ENCODE measurements around the gene APPL2.
A peak's percentile ranks its signal among the peaks of the same experiment; 100 is the strongest.
"Not testable (repeated sequence)": the region's sequence is repeated elsewhere in the genome, so short reads cannot be mapped to it uniquely, and the experiment has no call there.

The APPL2 gene

DNA sequence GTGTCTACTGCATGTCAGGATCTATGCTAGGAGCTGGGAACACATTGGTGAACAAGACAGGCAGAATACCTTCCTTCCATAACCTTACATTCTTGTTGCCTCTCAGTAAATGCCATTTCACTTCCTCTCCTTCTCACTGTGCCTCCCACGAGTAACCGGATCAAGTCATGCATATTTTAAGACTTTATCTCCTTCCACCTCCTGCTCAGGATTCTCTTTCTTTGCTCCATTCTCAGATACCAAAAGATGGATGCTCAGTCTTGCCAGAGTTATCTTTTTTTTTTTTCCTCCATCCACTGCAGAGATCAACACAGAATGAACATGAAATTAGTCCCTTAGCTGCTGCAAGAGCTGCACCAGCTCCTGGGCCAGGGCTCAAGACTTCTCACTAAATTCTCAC is 20.0 kb upstream of the APPL2 start:
- DNase-seq: no peak

DNA sequence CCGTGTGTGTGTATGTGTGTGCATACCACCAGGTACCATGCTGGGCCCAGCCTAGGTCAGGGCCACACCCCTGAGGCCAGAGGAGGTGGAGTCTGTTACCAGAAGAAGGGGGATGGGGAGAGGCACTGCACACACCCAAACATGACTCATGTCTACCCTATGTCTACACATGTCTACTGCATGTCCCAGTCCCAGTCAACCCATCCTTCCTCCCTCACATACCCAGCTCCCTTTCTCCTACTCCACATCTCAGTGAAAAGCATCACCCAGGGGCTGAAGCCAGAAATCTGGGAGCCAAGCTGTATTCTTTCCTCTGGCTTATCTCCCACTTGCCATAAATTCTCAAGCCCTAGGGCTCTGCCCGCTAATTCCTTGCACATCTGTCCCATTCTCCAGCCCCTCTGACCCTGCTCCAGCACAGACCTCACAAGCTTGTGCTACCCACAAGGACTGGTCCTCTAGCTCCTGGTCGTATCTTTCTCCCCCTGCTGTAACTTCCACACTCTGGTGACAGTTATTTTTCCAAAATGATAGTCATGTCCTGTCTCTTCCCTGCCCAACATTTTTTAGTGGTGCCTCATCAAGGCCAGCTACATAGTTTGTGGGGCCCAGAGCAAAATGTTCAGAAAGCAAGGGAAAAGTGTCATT is 18.0 kb upstream of the APPL2 start:
- DNase-seq: no peak

DNA sequence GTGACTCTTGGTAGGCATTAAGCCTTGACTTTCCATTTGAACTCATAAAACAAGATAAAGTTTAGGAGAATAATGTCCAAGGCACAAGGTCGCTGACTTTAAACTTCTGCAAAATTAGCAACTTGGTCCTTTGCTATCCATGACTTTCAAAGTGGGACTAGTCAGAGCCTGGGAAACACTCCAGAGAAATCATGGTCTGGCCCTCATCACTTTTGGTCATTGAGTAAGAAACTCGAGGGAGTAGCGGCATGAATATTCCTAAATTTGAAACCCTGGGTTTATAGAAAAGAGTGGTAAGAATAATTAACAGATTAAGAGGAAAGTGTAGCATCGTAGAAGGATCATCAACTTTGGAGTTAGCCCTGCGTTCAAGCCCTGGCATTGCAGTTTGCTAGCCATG is 16.9 kb upstream of the APPL2 start:
- DNase-seq: no peak

DNA sequence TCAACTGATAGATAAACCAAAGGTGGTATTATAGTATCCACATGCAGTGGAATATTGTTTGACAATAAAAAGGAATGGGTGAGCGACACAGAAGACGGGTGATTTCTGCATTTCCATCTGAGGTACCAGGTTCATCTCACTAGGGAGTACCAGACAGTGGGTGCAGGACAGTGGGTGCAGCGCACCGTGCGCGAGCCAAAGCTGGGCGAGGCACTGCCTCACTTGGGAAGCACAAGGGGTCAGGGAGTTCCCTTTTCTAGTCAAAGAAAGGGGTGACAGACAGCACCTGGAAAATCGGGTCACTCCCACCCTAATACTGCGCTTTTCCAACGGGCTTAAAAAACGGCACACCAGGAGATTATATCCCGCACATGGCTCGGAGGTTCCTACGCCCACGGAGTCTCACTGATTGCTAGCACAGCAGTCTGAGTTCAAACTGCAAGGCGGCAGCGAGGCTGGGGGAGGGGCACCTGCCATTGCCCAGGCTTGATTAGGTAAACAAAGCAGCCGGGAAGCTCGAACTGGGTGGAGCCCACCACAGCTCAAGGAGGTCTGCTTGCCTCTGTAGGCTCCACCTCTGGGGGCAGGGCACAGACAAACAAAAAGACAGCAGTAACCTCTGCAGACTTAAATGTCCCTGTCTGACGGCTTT is 9.9 kb upstream of the APPL2 start:
- not testable (repeated sequence) for DNase-seq

DNA sequence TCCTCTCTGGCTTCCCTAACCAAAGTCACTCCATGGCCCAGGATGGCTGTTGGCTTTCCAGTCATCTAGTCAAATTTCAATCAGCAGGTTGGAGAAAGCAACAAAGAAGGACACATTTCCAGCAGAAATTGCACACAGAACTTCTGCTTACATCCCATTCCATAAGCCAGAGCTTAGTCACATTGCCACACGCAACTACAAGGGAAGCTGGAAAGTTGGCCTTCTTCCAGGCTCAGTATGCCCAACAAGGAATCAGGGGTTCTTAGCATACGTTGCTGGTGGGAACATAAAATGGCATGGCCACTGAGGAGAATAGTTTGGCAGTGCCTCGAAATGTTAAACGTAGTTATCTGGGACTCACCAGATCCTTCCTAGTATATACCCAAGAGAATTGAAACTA is 9.3 kb upstream of the APPL2 start:
- DNase-seq: no peak

DNA sequence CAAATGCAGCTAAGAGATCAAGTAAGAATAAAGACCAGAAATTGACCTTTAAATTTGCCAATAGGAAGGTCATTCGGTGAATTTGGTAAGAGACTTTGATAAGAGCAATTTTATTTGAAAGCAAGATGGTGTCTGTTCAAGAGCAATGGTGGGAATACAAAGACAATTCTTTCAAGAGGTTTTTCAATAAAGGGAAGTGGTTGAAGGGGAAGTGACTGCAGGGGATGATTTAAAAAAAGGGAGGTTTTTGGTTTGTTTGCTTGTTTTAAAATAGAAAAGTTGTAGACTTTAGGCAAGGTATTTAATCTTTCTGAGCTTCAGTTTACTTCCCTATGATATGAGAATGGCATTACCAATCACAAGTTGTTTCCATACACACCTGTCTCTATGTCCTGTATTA is 4.3 kb upstream of the APPL2 start:
- no peak for DNase-seq

DNA sequence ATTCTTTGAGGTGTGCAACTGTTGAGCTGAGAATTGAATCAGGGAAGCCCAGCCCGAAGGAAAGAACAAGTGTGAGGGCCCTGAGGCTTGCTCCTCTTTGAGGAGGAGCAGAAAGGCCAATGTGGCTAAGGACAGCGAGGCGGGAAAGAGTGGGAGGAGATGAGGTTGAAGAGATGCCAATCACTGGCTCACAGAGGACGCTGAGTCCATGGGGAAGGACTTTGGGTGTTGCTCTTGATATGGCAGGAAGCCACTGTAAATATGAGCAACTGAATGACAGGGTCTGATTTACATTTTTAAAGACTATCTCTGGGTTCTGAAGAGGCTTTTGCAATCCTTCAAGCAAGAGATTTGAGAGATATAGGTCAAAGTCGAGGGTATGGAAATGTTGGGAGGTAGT is 3.3 kb upstream of the APPL2 start:
- DNase-seq: no peak

DNA sequence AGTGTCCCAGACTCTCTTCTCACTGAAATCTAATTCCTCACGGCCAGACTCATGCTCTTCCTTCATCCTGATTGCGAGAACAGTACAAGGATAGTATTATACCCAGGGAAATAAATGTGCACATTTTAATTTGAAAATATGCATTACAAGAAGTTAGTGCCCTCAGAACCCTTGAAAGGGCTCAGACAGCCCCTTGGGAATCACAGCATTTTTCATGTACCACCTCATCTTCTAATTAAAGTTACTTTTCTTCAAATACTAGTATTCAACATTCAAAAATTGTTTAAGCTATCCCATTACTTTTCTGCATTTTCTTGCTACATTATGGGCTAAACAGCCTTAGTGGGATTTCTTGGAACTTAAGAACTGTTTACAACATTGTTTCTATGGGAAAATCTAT is 1.7 kb upstream of the APPL2 start:
- no peak for DNase-seq

DNA sequence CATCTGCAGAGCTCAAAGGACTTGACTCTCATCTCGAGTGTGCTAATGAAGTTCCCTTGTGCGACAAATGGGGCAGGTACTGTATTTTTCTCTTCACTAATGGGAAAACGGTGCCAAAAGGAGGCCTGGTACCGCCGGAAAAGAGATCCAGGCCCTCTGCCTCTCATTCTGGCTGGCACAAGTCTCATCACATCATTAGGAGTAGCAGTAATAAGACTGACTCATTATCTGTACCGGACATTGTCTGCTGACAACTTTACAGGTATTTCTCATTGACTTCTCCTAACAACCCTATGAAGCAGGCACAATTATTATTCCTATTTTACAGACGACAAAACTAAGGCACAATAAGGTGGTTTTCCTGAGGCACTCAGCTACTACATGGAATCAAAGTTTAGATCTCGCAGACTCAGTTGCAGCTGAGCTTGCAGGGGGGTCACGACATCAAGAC is 668 bp downstream of the APPL2 start:
- no peak for DNase-seq

DNA sequence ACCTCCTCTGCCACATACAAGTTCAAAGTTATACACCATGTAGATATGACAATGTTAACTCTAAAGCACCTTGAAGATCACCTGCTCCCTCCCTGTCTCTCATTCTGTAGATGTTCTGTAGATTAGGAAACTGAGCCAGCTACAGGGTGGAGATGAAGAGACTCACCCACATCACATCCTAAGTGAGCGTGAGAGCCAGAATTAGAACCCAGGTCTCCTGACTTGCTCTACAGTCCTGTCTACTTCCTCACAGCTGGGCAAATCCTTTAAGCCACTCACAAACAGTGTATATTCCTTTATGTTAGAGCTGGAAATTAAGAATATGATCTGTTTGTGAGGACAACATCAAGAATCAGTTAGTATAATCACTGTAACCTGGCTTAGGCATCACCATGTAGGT is 1.8 kb downstream of the APPL2 start:
- DNase-seq: no peak

DNA sequence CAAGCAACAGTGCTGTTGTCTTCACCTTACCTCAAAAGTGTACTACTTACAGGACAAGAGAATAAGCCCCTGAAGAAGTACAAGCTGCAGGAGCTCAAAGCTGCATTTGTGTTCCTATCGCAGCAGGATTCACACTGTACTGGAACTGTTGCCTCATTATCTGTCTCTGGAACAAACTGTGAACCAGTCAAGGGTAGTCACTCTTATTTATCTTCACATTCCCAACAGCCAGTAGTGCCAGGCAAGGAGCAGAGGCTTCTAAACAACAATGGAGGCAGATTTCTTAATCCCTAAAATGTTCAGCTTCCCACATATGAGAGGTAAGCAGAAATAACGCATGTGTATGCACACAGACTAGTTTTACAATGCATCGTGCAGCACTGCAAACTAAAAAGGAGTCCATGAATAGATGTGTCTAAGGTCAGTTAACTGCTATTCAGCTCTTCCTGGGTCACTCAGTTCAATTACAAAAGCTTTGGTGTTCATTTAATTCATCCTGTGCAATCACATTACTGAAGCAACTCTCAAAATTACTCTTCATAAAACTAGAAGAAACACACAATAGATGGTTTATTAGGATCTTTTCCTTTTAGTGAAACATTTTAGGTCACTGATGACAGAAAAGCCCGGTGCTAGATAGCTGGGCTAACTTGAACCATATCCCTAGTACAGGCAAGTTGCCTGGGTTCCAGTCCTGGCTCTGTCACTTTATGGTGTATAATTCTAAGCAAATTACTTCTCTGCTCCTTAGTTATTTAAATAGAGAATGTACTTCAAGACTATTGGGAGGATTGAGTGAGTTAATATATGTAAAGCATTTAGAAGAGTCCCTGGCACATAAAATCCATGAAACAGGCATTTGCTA is 2.7 kb downstream of the APPL2 start:
- DNase-seq: no peak

DNA sequence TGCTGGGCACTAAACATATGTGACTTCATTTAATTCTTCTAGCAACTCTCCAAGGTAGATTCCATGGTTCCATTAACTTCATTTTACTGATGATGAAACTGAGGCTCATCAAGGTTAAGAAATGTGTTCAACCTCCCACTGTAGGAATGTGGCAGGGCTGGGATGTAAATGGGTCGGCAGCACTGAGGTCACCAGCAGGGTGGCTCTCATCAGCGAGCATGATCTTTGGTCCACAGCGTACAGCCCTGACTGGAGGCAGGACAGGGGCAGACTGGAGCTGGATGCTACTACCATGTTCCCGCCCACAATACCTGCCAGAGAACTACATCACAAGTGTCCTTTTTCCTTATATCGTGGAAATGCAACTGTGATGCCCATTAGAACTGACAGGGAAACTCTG is 4.6 kb downstream of the APPL2 start:
- DNase-seq: no peak

DNA sequence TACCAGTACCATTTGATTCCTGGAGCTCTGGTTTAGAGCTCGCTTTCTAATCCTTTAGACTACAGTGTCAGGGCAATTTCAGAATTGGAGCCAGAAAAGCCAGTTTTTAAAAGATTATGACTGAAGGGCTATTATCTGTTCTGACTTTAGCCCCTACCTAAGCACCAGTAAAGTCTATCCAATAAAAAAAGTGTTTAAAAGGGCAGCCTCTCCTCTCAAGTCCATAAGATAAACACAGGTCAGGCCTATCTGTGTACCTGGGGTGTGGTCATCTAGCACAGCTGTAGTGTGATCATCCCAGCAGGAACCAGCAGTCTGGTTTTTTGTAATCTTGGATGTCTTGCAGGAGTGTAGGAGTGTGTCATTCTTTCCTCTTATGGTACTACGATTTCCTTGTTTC is 6.6 kb downstream of the APPL2 start:
- no peak for DNase-seq

DNA sequence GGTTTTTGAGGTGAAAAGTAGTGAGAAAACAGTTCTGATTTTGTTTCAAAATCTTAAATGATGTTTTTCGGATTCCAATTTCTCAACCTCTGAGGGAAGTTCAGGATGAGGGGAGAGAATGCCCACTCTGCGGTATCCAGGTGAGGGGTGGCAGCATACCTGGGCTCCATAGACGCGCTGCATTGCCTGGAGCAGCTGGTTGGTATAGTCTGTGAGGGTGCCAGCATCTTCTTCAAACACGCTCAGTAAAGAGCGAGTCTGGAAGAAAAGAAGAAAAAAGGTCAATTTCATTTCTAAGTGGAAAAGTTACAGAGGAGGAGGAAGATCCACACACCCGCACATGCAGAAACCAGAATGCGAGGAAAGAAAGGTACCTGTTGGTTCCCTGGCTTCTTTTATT is 7.0 kb downstream of the APPL2 start:
- DNase-seq: no peak

DNA sequence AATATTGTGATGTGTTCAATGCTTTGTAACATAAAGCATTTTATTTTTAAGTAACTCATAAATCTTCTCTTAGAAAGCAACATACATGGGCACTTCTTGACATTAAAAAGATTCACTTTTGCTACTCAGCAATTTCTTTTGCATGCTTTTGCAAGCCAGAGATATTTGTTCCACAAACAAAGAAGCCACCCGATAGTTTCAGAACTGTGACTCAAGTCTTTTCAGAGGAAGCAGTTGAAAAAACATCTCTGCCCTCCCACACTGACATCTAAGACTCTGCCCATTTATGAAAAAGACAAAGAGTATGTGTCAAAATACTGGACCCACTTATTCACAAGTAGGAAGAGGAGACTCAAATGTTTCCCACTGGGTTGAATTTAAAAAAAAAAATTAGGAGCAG is 7.5 kb downstream of the APPL2 start:
- DNase-seq: no peak

DNA sequence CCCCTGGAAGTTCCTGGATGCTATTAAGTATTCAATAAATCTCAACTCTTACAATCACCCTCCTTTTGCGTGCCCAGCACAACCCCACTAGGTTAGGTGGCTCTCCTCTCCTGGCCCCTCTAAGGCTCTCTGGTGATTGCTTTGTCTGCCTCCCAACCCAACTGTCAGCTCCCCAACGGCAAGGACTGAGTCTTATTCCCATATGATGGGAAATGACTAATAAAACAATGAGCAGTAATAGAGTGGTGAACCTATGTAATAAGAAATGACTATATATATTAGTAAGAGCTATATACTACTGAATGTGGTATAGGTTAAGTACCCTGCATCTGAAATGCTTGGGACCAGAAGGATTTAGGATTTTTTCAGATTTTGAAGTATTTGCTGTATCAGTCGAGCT is 8.1 kb downstream of the APPL2 start:
- no peak for DNase-seq

DNA sequence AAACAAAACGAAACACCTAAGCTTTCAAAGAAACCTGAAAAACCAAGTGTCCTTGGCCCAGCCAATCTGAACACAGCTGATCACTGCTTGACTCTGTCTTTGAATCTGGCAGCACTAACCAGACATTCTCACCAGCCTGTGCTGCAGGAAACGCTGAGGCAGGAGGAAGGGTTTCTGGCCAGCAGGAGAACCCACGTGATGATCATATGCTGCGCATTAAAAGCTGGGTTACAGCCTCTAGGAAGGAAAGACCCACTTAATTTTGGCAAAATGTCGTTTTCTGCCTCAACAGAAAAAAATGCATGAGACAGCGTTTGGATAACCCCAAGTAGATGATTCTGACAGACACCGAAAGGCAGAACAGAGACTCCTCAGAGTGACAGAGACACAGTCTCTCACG is 9.8 kb downstream of the APPL2 start:
- DNase-seq: peak in 1 of 2 donors; percentile 15

DNA sequence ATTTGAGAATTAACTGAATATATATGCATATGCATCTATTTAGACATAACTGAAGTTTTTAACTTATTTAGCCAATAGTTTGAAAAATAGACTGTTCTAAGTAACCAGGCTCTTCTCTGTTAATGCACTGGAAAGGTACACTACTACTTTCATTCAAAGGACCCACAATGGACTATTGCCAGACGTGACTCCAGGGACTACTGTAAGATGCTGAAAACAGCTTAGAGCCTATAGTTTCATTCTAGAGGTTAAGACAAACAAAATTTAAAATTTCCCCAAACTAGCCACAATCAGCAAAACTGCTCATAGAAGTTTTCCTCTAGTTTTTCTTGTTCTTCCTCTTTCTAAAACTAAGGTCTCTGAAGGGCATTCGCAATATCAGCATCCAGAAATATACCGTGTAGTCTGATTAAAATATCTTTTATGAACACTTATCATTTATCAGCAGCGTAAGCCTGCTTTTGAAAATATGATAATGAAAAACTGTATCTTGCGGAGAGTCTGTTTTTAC is 10.4 kb downstream of the APPL2 start:
- DNase-seq: no peak

DNA sequence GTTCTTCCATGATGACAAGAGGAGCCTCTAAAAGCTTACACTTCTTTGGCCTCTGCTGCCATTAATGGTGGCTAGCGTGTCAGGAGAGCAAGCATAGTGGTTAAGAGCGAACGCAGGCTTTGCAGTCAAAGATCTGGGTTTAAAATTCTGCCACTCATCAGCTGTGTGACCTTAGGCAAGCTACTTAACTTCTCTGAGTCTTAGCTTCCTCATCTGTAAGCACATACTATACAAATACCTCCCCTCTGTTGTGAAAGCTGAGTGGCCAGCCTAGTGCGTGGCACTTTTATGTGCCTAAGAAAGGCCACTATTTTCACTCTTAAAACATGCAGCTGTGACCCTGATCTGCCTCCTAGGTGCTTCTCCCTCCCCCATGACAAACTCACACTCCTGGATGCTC is 11.6 kb downstream of the APPL2 start:
- DNase-seq: no peak

DNA sequence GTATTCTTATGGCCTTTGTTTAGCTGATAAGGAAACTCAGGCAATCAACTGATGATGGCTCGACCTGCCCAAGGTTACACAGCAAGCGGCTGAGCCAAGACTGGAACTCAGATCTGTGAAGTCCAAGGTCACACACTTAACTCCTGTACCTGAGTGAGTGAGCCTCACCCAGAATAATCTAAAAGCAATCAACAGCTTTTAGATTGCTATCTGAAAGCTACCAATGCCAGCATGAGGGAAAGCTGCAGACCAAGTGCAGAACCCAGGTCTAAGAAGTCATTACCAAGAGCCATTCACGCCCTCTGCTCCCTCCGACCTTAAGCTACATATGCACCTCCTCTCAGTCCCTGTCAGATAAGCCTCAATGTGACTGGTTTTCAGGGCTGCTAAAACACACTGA is 12.1 kb downstream of the APPL2 start:
- DNase-seq: no peak

DNA sequence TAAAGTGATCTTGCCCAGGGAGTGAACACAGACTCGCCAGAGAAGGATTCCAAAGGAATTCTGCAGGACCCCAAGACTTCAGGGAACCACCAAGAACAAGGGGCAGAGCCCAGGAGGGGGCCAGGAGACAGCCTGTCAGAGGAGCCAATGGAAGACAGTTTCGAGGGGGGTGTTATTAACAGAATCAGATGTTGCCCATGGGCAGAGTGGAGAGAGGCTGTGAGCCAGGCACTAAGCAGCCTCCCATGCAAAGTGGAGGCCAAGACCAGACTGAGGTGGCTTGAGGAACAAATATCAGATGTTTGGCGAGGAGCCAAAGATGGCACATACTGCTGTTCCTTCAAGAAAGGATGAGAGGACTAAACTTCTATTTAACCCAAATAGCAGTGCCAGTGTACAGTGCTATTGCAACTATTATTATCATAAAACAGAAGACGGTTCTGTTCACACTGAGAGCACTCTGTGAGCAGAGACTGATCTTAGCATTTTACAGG is 12.6 kb downstream of the APPL2 start:
- DNase-seq: no peak

DNA sequence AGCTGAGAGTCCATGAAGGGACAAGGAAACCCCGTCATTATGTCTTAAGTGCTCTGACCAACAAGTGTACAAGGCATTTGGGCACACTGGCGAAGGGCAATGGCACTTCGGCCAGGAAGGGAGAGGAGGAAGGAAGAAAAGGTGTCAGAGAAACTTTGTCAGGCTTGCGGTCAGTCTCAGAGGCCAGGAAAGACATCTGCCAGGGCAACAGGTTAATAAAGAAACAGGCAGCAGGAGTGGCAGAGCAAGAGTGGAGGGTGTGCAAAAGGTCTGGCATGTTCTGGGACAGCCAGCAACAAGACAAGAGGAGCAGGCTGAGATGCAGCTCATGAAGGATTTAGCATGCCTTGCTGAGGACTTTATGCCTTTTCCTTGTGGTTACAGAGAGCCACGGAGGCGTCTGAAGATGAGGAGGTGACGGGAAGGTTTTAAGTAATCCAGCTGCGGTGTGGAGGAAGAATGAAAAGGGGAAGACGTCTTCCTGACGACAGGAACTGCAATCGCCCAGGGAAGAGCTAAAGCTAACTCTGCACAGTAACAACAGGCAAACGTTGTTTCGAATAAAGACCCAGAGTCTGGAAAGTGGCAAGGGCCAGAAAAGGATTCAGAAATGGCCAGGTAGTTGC is 13.1 kb downstream of the APPL2 start:
- no peak for DNase-seq

DNA sequence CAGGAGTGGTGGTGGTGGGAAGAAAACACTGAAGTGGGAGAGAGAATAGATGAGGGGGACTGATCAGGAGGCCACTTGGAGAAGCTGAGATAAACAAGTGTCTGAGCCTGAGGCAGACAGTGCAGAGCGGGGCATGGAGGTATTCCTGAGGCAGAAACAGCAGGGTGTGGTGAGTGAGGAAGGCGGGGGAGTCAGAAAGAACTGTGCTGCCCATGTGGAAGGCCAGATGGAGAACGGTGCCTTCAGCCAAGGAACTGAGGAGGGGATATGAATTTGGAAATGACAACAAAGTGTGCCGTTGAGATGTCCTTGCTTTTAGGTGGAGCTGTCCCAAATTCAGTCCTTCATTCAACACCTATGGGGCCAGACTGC is 13.7 kb downstream of the APPL2 start:
- no peak for DNase-seq

Data from CD4-positive, alpha-beta T cell treated with Interleukin-1 beta for 1 hour (primary cell).